Activated gamma-delta T cell treated with Interleukin-2 at 50 U/mL for 16 hours (primary cell): Measurements from ENCODE around the gene EFNA4.

Source experiments
- DNase-seq: peaks from one replicate; pipeline ENCODE4 v3.0.0-alpha.2; 2020

EFNA4 gene

GRCh38 chr1:155075535-155075934, 12.0 kb downstream of the EFNA4 start:
- DNase-seq, result no peak

- DNase-seq, result no peak
These were observed 12.8 kb downstream of the EFNA4 start for GRCh38 chr1:155076371-155076770.

DNA sequence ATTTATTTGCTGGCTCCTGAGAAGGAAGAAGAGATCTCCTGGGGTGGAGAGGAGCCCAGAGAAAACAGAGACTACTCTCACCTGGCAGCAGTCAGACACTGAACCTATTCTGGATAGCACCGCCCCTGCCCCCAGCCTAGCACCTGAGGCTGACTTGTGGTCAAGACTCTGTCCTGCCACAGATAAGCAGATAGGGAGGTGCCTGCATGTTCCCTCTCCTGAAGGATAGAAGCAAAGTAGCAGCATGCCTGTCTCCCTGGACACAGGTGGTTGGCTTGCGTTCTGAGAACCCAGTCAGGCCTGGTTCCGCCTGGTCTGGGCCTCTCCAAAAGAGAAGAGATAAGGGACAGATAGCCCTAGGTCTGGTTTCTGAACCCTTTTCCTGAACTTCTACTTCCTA, 13.8 kb downstream of the EFNA4 start:
- no peak for DNase-seq

GRCh38 chr1:155077758-155078445, 14.4 kb downstream of the EFNA4 start:
- no peak for DNase-seq

GRCh38 chr1:155078469-155079209, 15.1 kb downstream of the EFNA4 start, which contains the start of gene EFNA3:
Gene EFNA3, plus strand, starts transcription at chr1:155078837. Its CDS starts 105 bp downstream, at chr1:155078942.
- DNase-seq, result peak; percentile 45

GRCh38 chr1:155079210-155079486, 15.6 kb downstream of the EFNA4 start:
- no peak for DNase-seq

DNA sequence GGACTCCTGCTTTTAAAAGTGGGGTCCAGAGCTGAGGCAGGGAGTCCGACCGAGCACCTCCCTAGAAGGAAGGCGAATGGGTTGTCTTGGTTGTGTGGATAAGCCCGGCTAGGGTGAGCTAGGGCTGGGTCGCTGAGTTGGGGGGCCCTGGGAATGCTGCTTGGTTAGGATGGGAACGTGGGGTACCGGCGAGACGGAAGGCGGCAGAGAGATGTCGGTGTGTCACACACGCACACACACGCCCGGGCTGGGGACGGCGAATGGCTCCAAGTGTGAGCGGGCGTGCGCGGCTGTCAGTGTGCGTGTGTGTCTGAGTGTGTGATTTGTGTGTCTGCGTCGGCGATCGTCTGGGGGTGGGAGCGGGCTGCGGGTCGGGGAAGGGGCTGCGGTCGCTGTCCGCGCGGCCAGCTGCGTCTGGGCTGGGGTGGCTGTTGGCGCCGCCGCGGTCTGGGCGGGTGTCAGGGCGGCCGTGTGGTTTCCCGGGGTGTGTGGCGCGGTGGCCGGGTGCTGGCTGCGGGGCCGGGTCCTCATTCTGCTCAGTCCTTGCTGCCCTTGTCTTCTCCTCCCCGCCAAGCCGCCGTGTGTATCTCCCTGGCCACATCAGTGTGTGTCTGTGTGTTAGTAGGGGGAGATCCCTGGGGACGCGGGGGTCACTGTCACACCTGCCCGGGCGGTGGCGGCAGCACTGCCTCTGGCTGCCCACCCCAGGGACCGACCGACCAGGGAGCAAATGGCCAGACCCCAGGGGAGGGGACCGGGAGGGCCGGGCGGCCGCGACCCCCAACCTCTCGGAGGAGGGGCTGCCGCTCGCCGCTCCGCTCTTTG, 16.2 kb downstream of the EFNA4 start:
- no peak for DNase-seq

DNA sequence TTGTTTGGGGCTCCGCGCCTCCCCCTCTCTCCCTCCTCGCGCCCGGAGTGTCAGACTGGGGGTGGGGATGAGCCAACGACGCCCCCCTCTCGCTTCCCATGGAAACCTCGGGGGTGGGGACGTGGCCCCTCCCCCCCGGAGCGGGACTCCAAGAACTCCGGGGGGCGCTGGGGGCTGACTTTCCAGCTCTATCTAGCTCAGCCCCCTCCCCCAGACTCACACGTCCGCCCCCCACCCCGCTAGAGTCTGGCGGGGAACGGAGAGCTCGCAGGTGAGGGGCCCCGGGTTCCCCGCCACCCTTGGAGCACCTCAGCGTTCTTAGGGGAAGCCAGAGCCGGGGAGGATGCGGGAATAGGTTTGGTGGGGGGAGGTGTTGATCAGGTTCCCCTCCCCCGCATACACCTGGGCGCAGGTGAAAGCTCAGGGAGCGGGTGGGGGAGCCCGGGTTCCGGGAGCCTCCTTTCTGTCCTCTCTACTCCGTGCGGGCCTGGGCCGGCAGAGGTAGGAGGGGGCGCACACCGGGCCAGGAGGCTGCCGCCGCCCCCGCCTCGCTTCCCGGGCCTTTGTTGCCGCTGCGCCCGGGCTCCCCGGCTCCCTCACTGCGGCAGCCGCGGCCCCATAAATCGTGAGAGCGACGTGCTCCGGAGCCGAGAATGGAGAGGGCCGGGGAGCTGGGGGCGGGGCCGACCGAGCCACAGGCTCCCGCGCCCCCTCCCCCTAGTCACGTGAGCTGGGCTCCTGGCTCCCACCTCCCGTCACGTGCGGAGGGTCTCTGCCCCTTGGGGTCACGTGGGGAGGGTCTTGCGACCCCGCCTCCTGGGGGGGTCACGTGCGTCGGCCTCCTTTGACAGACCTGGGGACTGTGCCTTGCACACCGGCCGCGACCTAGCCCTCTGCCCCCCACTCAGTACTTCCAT, 17.0 kb downstream of the EFNA4 start:
- DNase-seq, result no peak

DNA sequence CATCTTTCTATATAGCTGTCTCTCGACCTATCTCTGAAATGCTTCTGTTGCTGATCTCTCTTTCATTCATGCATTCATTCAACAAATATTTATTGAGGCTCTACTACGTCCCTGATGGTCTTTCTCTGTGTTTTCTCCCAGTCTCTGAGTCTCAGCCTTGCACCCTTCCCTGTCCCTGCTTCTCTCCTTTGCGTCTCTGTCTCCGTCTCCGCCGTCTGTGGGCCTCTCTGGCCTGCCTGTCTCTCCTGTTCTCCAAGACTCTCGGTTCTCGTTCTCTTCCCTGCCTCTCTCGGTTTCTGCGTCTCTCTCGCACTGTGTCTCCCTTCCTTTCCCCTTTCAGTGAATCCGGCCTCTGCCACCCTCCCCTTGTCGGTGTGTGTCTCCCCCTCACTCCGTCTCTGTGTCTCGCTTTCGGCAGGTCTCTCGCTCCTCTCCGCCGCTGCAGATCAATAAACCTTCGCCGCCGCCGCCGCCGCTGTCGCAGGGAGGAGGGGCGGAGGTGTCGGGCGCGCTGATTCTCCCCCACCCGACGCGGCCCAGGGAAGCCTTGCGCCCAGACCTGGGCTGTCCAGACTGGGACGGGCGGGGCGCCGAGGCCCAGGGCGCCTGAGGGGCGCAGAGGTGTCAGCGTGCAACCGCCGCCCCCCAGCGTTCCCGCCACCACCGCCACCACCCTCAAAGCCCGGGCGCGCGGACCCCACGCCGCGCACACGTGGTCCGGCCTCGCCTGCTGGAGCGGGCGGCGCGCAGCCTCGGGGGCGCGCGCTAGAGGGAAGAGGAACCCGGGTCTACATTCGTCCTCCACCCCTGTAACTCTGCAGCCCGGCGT, 18.1 kb downstream of the EFNA4 start:
- DNase-seq, result no peak

DNA sequence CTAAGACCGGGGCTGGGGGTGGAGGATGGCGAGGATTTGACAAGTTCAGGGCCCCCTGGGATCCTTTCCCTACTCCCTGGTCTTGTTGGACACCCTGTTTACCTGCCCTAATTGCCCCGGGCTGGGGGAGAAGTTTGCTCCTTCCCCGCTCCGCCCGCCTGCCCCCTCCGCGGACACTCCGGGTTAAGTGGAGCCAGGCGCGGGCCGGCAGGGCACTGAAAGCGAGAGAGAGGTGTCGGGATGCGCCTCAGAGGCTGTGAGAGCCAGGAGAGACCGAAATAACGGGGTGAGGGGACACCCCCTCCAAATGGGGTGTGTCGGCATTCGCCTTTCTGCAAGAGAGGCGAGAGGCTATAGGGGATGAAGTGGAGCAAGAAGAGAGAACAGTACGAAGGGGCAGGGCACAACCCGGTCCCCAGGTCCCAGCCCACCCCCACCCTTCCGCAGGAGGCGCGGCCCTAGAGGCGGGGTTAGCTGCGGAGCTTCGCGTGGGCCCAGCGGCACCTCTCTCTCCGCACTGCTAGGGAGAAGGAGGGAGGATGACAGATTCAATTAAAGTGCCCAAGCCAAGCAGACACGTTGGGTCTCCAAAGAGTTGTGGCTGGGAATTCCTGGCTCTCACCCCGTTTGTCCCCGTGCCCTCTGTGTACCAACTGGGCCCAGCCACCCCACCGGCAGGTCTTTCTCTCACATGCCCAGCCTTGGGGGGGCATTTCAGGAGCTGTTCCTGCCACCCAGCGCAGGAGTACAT, 18.9 kb downstream of the EFNA4 start:
- no peak for DNase-seq

GRCh38 chr1:155083052-155083541, 19.6 kb downstream of the EFNA4 start:
- DNase-seq, result no peak

- no peak for DNase-seq
These were observed 20.6 kb downstream of the EFNA4 start for GRCh38 chr1:155083865-155084721.

GRCh38 chr1:155084722-155085503, 21.4 kb downstream of the EFNA4 start:
- peak; percentile 89 for DNase-seq

DNA sequence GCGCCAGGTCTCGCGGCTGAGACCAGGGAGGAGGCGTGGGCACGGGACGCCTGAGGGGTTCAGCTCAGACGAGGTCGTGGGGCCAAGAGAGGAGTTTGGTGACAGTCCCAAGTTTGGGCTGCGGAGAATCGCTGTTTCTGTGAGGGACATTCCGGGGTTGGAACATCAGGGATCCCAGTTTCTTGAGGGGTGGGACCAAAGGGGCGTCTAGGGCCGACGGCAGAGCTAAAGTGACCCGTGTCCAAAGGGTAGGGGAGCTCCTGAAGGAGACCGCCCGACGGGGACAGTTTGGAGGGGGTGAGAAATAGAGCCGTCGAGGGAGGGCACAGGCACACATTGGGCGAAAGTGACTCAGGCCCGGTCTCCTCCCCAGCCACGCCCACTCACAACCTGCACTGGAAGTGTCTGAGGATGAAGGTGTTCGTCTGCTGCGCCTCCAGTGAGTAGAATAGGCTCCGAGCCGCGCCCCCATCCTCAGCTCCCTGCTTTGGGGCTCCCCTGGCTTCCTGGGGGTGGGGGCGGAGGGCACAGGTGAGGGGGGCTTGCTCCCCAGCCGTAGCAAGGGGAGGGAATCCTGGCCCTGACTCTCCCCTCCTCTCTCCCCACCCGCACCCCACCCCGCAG, 22.1 kb downstream of the EFNA4 start:
- peak; percentile 64 for DNase-seq

GRCh38 chr1:155086128-155086741, 22.7 kb downstream of the EFNA4 start:
- DNase-seq, result peak; percentile 82

DNA sequence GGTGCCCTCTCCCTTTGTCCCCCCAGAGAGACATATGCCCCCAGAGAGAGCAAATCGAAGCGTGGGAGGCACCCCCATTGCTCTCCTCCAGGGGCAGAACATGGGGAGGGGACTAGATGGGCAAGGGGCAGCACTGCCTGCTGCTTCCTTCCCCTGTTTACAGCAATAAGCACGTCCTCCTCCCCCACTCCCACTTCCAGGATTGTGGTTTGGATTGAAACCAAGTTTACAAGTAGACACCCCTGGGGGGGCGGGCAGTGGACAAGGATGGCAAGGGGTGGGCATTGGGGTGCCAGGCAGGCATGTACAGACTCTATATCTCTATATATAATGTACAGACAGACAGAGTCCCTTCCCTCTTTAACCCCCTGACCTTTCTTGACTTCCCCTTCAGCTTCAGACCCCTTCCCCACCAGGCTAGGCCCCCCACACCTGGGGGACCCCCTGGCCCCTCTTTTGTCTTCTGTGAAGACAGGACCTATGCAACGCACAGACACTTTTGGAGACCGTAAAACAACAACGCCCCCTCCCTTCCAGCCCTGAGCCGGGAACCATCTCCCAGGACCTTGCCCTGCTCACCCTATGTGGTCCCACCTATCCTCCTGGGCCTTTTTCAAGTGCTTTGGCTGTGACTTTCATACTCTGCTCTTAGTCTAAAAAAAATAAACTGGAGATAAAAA, 23.5 kb downstream of the EFNA4 start:
- DNase-seq, result no peak
